Measurements from ENCODE around the gene FBLN1. TPM values are rescaled to one million over a fixed set of nuclear protein-coding genes. Genes with fewer than 3 reads are reported as not detected.

Gene FBLN1
- total RNA-seq, 4 donors from 2014 or later: 65.0 to 194 (median 136) TPM

DNA sequence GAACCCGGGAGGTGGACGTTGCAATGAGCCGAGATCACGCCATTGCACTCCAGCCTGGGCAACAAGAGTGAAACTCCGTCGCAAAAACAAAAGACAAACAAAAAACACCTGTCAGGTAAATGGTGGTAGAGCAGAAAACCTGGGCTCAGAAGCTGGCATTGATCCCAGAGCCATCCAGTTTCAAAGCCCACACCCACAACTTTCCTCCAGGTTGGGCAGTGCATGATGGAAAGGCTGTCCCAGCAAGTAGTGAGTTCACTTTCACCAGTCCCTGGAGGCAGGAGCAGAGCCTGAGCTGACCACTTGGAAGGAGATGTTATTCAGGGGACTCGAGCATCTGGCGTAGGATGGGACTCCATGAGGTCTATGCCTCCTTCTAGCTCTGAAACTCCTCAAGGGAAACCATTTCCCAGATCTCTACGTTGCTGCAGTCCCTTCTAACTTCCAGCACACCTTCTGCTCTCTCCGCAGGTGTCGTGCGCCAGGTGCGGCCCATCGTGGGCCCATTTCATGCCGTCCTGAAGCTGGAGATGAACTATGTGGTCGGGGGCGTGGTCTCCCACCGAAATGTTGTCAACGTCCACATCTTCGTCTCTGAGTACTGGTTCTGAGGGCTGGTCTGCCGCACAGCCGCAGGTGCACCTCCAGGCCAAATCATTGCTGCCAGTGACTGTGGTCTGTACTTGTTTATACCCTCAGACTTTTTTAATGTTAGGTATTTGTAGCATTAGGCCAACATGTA lies 97.3 kb downstream of the FBLN1 start:
- TF ChIP-seq, protein P1, sequence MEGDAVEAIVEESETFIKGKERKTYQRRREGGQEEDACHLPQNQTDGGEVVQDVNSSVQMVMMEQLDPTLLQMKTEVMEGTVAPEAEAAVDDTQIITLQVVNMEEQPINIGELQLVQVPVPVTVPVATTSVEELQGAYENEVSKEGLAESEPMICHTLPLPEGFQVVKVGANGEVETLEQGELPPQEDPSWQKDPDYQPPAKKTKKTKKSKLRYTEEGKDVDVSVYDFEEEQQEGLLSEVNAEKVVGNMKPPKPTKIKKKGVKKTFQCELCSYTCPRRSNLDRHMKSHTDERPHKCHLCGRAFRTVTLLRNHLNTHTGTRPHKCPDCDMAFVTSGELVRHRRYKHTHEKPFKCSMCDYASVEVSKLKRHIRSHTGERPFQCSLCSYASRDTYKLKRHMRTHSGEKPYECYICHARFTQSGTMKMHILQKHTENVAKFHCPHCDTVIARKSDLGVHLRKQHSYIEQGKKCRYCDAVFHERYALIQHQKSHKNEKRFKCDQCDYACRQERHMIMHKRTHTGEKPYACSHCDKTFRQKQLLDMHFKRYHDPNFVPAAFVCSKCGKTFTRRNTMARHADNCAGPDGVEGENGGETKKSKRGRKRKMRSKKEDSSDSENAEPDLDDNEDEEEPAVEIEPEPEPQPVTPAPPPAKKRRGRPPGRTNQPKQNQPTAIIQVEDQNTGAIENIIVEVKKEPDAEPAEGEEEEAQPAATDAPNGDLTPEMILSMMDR (IDR thresholded peaks at IDR 0.05; ENCODE audit: low read depth): no peak

DNA sequence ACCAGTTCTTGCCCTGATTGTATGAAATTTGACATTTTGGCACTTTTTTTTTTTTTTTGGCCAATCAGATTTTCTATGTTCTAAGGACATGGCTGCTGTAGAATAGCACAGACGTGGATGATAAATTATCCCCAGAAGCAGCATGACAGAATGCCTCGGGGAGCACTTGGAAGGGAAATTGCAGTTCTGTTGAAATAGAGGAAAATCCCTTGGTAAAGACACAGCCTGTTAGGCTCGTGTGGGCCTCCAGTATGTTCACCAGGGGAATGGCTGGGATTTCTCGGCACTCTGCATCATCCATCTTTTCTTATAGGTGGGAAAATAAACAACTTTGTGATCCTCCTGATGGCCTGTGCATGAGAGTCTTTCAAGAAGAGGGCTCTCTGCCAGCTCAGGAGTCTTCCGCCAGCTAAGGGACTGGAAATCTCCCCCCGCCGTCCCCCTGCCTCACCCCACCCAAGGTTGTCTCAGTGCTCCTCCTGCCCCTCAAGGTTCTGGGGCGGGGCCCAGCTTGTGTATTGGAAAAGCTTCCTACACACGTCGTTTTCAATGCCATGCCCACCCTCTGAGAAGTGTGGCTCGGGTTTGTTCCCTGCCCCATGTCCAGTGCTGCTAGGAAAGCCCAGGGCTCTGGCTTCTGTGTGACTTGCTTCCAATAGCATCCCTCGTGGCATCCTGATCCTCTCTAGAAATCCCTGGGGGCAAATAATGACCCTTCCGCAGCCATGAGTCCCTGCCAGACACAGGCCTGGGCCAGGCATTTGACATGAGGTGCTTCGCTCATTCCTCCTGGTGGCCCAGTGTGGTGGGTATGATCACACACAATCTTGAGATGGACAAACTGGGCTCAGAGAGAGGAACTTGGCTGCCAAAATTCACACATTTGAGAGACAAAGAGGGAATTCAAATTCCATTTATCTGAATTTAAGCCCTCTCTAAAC lies 98.4 kb downstream of the FBLN1 start:
- TF ChIP-seq, protein P1 (IDR thresholded peaks at IDR 0.05; ENCODE audit: low read depth): no peak

DNA sequence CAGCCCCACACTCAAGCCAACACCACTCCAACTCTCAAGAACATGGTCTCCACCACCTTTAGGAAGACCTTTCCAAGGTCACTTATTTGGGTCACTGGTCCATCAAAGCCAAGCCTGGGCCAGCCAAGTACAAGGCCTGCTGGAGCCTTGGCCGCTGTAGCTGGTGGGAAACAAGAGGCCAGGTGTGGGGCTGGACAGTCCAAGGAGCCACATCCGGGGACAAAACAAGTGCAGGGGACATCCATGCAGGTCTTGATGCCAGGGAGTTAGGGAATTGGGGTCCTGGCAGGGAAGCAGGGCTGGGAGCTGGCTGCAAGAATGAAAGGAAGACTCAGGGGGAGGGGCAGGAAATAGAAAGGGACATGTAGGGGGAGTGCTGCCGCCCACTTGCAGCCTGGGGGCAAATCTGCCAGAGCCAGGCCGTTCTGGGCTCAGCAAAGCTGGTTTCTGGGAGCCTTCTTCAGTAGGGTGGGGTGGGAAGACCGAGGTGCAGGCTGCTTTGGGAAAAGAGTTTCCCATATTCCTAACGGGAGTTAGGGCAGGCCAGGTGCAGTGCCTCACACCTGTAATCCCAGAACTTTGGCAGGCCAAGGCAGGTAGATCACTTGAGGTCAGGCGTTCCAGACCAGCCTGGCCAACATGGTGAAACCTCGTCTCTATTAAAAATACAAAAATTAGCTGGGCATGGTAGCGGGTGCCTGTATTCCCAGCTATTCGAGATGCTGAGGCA lies 99.5 kb downstream of the FBLN1 start:
- TF ChIP-seq, protein P1 (IDR thresholded peaks at IDR 0.05; ENCODE audit: low read depth): no peak

DNA sequence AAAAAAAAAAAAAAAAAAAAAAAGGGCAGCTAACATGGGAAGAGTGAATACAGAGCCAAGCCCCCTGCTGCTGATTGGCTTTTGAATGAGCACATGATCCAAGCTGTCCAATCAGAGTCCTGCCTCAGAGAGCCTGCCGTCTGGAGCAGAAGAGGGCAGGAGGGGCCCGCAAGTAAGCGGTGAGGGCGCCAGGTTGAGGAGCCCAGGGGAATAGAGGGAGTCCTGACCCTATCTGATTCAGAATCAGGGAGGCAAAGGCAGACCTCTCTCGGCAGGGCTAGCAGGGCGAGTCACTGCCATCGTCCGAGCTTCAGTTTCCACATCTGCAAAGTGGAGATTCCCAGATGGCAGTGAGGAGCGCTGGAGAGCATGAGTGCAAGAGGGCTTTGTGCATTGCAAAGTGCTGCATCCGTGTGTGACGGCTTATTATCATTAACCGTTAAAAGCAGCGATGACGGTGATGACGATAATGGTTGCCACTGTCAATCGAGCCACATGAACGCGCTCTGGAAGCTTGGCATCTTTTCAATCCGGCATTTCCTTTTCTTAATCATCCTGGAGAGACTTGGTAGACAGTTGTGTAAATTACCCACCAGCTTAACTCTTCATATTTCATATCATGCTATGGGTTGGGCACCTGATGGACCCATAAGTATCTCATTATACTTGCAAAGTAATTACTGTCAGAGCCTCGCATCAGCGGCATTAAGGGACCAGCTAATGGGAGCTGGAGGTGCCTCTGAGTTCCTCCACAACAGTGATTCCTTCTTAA lies 100.3 kb downstream of the FBLN1 start:
- TF ChIP-seq, protein P1 (IDR thresholded peaks at IDR 0.05; ENCODE audit: low read depth): no peak

DNA sequence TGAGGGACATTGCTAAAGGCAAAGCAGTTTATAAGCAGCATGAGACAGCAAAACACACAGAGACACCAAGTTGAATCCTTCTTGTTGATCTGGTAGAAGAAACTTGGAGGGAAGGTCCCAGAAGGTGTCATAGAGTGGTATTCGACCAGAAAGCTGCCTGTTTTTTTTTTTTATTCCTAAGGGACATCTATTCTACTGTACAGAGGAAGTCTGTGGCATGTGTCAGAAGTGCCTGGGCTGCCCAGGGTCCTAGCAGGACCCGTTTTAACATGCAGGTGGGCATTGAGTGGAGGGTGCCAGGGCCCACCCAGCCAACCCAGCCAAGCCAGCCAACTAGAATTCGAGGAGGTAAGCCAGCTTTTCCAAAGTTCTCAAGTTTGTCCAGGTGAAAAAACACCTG lies 100.9 kb downstream of the FBLN1 start:
- TF ChIP-seq, protein P1 (IDR thresholded peaks at IDR 0.05; ENCODE audit: low read depth): no peak

DNA sequence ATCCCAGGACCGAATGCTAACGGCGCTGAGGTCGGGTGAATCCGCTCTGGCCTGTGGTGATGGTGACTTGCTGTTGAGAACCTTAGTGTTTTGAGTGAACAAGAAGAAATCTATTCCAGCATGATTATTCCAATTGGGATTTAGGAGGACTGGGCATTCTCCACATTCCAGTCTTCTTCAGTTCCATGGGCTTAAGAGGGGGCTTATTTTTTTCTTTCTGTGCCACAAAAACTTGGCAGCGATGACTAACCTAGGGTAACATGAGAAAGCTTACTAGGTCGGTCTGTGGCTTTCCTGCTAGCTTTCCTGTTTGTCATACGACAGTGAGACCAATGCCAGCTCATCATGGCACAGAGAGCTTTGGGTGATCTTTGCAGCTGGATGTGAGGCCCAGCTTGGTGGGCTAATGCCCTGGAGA lies 106.1 kb downstream of the FBLN1 start:
- TF ChIP-seq, protein P1 (IDR thresholded peaks at IDR 0.05; ENCODE audit: low read depth): no peak
